NCI-H2227 (cell line): Measurements from ENCODE around the gene PDE2A.

Experiments used
- DNase-seq: peaks from one replicate; lab custom pipeline; 2025; ENCODE audit not compliant: unreplicated experiment; lab: John Stamatoyannopoulos, UW

The PDE2A gene

DNA sequence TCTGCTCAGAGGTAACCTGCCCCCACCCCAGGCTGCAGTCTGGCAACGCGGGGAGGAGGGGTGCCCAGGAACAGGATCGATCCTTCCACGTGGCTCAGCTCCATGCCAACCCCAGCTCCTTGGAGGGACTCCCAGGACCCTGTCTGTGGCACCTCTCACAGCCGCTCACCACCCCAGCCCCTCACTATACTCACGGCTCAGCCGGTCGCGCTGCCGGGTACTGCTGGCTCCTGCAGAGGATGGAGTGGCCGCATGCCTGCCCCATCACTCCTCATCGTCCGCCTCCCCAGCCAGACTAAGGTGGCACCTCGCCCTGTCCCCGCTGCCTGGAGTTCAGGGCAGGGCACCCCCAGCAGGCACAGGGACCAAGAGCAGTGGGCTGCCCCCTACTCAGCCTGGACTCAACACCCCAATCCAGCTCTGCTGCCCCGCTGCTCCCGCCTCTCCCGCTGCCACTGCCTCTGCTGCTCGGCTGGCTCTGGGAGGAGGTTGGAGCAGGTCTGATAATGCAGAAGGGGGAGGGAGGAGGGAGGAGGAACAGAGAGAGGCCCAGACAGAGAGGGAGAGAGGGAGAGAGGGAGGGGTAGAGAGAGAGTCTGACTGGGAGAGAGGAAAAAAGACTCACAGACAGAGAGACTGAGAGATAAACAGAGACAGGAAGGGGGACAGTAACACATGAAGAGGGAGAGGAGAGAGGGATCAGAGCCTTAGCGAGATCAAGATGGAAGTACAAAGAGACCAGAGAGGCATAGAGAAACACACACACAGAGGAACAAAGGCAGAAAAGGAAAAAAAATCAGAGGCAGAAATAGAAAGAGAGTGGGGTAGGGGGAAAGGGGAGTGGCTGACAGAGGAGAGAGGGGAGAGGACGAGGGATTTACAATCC lies at the start of gene PDE2A:
PDE2A (minus strand) TSS at position 480 of the 886 bp plus-strand sequence; CDS start at position 265, 215 bp downstream.
- DNase-seq = peak; percentile 72

DNA sequence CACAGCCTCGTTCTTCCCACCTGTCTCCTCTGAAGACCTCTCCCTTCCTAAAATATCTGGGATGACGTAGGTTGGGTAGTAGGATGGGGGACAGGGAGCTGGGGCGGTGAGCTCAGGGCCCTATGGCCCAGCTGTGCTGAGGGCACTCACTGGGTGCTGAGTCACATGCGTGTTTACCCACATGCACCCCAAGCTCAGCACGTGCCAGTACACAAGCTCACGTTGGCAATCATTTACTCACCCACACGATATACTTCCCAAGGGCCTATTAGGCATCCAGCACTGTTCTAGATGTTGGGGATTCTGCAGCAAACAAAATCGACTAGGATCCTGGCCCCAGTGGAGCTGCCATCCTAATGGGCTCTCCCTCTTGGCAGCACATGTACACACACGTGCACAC lies 49.3 kb upstream of the PDE2A start:
- no peak for DNase-seq

DNA sequence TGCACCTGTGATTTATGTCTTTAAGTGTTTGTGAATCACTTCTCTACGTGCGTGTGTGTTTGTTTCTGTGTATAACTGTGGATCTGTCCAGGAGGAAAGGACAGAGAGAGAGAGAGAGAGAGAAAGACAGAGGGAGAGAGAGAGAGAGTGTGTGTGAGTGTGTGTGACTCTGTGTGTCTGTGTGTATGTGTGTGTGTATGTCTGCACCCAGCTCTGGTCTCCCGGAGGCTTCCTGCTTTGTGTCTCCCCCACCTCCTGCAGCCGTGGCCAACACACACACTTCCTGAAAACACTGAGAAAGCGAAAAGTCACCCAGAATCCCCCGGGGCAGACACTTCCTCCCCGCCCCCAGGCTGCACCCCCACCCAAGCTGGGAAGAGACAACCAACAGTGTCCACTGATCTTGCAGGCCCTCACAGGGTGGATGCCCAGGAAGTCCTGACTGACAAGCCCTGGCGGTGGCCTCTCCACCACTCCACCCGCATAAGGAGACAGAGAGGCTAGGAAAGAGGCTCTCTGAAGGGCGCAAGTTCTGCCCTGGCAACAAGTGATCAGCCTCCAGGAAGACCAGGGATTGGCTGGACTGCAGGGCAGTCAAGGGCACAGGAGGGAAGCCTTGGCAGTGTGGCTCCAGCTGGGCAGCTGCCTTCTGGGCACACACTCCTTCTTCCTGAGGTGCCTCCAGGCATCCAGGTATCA lies 48.0 kb upstream of the PDE2A start:
- DNase-seq = peak; percentile 91

DNA sequence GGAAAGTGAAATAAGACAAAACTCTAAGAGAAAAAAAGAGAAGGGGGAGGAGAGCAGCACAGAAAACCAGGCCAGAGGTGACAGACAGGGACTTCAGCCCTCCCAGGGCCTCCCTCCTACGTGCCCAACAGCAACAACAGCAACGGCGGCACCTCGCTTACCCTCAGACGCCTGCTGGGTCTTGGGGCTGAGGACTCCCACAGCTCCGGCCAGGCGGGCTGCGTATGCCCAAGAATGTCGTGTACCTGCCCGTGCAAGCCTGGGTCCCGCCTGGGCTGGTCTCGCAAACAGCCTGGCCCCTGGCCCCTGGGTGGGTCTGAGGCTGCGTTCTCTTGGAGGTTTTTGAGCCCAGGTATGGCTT lies 47.4 kb upstream of the PDE2A start:
- peak; percentile 33 for DNase-seq

DNA sequence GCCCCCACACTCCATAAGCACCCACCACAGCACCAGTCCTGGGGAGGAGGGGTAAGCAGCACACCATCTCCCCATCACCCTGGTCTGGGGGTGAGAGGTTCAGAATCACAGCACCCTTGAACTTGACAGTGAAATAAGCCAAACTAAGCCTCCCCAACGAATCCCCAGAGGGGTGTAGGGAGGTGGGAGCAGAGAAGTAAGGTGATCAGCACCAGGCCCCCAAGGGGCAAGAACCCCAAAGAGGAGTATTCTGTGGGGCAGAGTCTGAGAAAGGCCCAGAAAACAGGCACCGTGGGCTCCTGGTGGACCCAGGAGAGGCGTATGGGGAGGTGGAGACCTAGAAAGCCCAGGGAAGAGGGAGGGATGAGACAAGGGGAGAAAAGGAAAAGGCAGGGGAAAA lies 47.1 kb upstream of the PDE2A start:
- no peak for DNase-seq

DNA sequence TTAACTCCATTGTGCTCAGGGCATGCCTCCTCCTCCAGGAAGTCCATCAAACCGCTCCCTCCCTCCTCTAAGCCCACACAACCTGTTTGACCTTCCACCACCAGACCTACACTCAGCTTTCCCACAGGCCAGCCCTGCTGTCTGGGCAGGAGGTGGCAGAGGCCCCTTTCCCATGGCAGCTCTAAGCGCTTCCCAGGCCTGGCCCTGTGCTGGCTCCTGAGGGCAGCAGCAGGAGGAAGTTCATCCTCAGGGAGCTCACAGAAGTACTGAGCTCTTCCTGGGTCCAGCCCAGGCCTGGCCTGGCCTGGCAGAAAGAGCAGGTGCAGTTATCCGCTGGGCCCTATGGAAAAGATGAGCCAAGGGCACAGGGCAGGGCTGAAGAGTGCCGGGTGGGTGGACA lies 46.6 kb upstream of the PDE2A start:
- no peak for DNase-seq

DNA sequence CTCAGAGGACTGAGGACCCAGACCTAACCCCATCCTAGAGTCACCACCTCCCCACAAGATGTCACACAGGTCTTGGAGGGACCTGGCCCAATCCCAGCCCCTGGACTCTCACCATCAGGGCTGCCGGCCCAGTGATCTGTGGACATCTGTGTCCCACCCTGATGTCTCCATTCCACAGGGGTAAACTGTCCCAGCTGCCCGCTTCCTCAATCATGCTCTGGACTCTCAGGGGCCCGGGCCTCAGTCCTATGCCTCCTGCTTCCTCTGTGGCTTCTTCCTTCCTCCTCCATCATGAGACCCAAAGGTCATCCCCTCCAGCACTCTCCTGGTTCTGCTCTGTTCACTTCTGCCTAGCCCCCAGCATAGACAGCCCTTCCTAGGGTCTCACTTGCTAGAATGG lies 45.8 kb upstream of the PDE2A start:
- DNase-seq = no peak

DNA sequence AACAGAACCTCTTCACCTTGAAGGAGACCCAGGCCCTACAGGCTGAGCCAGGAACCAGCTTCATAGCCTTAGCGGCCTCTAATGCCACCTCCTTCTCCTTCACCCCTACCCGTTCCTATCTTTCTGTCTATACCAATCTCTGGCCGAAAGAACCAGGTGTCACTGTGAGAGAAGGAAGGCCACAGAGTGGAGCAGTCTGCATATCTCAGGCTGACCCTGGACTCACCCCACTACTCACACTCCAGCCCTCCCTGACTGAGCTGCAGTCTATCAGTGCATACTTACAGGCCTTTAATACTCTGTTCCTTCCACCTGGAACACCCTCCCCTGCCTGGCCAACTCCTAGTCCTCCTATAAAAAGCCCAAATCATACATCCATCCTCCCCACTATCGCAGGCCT lies 45.3 kb upstream of the PDE2A start:
- no peak for DNase-seq

DNA sequence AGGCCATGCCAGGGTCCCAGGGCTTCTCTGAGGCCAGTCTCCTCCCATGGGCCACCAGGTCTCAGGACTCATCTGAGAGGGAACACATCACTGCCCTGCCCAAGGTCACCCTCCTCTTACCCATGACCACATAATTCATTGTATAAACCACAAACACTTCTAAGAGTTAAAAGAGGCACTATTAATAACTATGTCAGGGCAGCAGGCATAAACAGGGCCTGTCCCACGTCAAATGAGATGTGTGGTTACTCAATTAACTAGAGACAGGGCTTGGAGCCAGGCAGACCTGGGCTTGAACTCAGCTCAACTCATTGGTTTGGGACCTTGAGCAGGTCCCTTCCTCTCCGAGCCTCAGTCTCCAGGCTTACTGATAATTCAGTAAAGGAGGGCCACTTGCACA lies 44.9 kb upstream of the PDE2A start:
- DNase-seq = no peak

DNA sequence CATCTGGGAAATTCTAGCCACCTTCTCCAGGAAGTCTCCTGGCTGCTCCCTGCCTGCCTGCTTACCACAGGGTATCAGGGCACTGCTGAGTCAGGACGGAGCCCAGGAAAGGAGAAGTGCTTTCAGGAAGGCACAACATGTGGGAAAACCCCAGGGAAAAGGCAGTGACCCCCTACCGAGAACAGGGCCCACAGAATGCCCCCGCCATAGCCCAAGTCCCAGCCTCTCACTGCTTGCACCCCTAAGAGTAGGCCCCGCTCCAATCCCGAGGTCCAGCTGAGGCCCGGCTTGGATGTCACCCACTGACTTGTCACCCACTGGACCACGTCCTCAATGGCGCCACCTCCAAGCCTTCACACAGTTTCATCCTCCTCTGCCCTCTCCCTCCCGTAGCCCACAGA lies 43.9 kb upstream of the PDE2A start:
- no peak for DNase-seq

DNA sequence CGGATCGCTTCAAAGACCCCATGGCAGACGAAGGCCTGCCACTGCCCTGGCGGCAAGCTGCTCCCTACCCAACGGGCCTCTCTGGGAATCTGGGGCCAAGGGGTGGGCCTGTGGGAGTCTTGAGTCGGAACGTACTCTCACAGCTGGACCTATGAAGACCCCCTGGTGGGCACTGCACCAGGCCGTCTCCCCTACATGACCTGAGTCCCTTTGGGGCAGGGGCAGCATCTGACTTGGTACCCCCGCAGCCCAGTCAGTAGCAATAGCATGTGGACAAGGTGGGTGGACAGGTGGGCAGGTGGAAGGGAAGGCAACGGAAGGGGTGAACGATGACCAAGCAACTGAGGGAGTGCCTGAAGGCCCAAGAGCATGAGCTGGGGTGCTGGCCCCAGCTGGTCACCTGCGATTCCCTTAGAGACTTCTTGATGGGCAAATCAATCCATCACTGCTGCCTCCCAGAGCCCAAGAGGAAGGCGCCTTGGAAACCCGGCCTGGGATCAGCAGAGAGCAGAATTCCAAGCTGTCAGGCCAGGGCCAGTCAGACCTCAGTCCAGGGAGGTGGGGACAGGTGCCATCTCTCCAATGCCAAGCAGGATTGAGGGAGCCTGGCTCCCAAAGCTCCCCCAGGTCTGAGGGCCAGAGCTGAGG lies 42.7 kb upstream of the PDE2A start:
- DNase-seq = no peak

DNA sequence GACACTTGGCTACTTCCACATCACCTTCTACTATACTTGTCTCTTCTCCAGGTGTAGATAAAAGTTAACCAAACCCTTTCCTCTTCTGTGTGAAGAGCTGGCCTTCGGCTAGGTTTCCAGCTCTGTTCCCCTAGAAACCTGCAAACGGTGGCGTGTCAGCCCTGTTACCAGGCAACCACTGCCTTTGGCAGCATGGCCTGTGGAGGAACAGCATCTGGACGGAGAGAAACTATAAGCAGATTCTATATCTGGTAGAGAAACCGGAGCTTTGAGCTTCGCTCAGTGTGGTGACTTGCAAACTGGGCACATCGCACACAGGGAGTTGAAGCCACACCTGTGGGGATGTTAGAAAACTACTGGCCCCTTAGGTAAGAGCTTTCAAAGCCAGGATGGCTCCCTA lies 42.1 kb upstream of the PDE2A start:
- DNase-seq = peak; percentile 57

DNA sequence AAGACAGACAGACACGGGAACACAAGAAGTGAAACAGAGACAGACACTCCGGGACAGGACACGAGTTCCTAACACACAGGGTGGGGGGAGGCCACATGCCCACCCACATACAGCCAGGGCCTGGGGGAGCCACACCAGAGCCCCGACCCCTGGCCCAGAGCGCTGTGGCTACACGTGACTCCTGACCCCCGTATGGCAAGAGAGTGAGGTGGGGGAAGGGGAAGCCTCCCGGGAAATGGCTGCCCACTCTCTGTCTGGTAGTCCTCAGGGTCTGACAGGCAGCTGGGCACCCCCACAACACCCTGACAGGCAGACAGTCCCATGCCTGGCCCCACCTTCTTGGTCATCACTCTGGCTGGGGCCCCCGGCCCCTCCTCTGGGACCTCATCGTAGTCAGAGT lies 38.6 kb upstream of the PDE2A start:
- DNase-seq = no peak

DNA sequence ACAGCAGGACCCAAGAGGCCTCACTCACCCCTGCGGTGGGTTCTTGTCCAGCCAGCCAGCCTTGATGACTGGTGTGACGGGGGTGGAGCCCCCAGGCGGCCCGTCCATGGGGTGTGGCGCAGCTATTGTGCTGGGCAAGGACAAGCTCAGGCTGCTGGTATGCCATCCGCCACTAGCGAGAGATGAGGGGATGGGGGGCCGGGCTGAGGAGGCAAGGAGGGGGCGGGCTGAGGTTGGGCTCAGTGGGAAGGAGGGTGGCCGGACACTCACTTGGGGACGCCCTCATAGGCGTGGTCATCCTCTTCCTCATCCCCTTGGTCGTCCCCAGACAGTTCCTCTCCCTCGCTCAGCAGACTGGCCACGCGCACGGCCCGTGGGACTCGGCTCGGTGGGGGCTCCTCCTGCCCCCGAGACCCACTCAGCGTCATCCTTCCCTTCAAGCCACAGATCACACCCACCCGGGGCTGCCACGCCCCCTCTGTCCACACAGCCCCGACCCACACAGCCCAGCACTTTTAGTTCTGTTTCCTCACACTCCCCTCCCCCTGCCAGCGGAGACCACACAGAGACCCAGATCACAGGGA lies 38.0 kb upstream of the PDE2A start:
- DNase-seq = peak; percentile 42

DNA sequence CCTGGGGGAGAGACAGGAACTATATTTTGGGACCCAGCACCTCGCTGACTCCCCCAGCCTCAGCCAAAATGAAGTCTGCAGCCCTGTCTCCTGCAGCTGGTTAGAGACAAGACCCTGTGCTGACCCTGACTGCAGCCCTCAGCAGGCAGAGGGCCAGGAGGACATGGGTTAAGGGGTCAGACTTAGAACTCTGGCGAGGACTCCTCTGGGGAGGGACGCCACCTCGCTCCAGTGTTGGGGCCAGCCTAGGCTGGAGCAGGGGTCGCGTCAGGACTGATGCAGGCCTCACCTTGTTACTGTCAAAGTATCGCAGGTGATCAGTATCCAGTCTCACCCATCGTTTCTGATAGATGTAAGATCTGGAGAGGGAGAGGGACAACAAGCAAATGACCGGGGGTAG lies 36.9 kb upstream of the PDE2A start:
- no peak for DNase-seq

DNA sequence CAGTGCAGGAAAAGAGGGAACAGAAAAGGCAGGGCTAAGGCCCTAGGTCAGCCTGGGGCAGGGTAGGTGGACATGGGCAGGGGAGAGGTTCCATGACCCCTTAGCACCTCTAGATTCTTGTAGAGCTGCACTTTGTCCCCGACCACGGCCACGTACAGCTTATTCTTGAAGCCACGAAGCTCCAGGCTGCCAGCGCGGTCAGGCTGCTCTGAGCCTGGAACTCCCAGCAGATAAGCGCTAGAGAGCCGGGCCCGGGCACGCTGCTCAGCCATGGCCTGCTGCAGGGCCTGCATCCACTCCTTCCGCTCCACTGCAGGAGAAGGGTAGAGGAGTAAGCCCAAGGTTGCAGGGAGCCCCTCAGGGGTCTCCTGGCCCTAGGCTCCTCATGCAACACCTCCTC lies 36.1 kb upstream of the PDE2A start:
- DNase-seq = no peak

DNA sequence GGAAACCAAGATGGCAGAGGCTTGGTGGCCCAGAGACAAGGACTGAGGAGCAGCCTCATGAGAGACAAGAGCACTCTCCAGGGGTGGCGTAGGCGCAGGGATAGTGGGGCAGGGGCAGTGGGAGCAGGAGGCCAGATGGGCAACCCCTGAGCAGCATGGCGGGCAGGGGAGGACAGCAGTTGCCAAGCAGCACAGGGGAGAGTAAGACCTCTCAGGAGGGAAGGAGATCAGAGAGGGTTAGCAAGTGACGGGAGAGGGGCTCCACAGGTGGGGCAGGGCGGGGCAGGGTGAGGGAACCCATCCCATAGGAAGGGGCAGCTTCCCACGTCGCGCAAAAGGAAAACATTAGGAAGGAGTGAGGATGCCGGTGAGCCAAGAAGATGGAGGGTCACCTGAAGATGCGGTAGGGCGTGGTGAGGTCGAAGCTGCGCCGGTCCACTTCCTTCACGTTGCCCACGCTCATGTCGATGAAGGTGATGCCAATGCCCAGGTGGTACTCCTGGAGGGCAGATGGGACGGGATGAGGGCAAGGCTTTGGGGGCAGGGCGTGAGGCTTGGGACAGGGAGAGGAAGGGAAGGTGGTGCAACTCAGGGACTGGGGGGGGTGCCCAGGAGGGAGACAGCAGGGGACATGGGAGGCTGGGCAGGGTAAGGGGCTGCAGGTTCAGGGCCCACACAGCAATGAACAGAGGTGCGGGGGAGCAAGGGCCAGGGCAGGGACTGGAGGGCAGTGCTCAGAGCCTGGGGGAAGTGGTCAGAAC lies 35.4 kb upstream of the PDE2A start:
- no peak for DNase-seq

DNA sequence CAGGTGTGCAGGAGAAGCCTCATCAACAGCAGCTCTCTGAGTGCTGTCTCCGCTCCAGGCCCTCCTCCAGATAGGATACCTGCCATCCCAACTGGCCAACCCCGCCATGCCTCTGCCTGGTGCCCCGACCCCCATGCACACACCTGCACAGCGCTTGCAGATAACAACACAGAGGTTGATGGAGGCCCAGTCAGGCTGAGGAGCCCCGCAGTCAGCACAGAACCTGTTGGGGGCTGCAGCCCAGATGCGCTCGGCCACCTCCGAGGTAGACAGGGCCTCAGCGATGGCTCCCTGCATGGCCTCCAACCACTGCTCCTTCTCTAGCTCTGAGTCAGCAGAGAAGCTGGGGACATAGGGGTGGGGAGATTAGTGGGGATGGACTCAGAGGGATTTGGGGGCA lies 32.8 kb upstream of the PDE2A start:
- DNase-seq = no peak

DNA sequence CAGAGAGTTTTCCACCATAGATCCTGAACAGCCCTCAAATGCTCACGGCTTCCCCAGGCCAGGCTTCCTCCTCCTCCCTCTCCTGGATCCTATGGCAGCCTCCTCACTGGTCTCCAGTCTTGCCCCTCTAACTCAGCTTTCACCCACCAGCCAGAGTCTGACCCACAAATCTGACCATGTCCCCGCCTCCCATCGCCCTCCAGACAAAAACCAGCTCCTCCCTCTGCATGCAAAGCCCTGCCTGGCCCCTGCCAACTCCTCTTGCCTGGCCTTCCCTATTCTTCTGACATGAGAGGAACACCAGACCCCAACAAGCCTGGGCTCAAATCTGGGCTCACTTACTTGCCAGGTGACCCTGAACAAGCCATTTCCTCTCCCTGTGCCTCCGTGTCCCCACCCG lies 32.4 kb upstream of the PDE2A start:
- no peak for DNase-seq

DNA sequence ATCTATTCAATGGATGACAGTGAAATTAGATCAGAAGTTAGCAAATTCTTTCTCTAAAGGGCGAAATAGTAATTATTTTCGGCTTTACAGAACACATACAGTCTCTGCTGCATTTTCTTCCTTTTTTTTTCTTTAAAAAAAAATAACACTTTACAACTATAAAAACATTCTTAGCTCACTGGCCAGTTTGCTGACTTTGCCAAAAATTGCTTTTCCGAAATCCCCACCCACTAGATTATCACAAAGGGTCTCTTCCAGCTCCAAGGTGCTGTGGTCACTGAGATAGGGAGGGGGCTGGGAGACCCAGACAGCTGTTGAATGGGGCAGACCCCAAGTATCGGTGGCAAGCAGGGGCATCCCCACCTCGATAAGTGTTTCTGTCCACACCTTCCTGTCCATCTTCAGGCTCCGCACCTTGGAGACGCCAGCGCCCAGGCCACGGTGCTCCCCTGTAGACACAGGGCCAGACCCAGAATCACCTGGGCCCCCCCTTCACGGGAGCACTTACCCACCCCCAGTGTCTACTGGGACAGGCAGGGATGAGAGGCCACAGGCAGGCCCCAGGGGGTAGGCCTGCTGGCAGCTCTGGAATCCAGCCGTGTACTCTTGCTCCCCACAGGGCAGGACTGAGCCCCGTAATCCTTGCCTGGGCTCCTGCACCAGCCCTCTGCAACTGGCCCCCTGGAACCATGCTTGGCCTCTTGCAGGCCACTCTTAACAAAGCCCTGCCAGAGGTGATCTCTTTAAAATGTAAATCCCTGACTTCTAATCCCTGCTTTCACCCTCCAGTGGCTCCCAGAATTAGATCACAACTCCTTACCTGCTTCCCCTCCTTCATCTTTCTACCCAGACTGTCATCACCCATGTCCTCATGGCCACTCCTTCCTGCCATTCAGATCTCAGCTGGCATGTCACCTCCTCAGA lies 31.5 kb upstream of the PDE2A start:
- DNase-seq = no peak
